Measurements from ENCODE around the gene MUC4.

DNA sequence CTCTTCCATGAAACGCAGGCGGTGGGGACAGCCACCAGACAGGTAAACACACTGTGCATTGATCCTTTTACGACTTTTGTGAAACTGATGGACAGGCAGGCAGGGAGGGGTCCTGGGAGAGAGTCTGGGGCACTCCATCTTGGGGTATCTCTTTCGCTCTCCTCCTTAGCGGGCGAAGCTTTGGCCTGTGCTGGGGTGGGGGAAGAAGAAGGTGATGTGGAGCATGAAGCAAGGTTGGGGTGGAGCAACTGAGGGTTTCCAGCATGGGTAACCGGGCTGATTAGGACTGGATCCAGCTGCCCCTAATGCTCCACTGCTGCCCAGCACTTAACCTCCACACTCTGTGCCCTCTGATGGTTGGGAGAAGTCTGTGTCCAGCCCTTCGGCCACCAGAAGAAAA is 65.4 kb downstream of the MUC4 start:
- TF ChIP-seq, protein P1, sequence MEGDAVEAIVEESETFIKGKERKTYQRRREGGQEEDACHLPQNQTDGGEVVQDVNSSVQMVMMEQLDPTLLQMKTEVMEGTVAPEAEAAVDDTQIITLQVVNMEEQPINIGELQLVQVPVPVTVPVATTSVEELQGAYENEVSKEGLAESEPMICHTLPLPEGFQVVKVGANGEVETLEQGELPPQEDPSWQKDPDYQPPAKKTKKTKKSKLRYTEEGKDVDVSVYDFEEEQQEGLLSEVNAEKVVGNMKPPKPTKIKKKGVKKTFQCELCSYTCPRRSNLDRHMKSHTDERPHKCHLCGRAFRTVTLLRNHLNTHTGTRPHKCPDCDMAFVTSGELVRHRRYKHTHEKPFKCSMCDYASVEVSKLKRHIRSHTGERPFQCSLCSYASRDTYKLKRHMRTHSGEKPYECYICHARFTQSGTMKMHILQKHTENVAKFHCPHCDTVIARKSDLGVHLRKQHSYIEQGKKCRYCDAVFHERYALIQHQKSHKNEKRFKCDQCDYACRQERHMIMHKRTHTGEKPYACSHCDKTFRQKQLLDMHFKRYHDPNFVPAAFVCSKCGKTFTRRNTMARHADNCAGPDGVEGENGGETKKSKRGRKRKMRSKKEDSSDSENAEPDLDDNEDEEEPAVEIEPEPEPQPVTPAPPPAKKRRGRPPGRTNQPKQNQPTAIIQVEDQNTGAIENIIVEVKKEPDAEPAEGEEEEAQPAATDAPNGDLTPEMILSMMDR (conservative IDR thresholded peaks at IDR 0.05; ENCODE audit: low read depth in 2 of 2), result no peak
- TF ChIP-seq POLR2AphosphoS5 (IDR thresholded peaks at IDR 0.05; ENCODE audit: low read depth) (no peak), STAT1 (IDR thresholded peaks at IDR 0.05; ENCODE audit: unreplicated experiment) (no peak), EZH2 (IDR thresholded peaks at IDR 0.05; ENCODE audit: low read depth, unreplicated experiment) (no peak), EZH2phosphoT487 (IDR thresholded peaks at IDR 0.05; ENCODE audit: unreplicated experiment) (no peak), JUNB (IDR thresholded peaks at IDR 0.05; ENCODE audit: unreplicated experiment) (no peak), ZNF331 (CRISPR knock-in tag; IDR thresholded peaks at IDR 0.05; ENCODE audit: low read depth) (no peak)
- TF ChIP-seq, protein P2, sequence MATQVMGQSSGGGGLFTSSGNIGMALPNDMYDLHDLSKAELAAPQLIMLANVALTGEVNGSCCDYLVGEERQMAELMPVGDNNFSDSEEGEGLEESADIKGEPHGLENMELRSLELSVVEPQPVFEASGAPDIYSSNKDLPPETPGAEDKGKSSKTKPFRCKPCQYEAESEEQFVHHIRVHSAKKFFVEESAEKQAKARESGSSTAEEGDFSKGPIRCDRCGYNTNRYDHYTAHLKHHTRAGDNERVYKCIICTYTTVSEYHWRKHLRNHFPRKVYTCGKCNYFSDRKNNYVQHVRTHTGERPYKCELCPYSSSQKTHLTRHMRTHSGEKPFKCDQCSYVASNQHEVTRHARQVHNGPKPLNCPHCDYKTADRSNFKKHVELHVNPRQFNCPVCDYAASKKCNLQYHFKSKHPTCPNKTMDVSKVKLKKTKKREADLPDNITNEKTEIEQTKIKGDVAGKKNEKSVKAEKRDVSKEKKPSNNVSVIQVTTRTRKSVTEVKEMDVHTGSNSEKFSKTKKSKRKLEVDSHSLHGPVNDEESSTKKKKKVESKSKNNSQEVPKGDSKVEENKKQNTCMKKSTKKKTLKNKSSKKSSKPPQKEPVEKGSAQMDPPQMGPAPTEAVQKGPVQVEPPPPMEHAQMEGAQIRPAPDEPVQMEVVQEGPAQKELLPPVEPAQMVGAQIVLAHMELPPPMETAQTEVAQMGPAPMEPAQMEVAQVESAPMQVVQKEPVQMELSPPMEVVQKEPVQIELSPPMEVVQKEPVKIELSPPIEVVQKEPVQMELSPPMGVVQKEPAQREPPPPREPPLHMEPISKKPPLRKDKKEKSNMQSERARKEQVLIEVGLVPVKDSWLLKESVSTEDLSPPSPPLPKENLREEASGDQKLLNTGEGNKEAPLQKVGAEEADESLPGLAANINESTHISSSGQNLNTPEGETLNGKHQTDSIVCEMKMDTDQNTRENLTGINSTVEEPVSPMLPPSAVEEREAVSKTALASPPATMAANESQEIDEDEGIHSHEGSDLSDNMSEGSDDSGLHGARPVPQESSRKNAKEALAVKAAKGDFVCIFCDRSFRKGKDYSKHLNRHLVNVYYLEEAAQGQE (IDR thresholded peaks at IDR 0.05; ENCODE audit: unreplicated experiment), result no peak
- TF ChIP-seq, protein P3, sequence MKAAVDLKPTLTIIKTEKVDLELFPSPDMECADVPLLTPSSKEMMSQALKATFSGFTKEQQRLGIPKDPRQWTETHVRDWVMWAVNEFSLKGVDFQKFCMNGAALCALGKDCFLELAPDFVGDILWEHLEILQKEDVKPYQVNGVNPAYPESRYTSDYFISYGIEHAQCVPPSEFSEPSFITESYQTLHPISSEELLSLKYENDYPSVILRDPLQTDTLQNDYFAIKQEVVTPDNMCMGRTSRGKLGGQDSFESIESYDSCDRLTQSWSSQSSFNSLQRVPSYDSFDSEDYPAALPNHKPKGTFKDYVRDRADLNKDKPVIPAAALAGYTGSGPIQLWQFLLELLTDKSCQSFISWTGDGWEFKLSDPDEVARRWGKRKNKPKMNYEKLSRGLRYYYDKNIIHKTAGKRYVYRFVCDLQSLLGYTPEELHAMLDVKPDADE (IDR thresholded peaks at IDR 0.05), result no peak
